GM12878 (cell line): ENCODE data around the gene SSBP3. TPM values are rescaled to one million over a fixed set of nuclear protein-coding genes. Genes with fewer than 3 reads are reported as not detected.

Experiments
- BMI1 ChIP-seq: fragments of 450-650 bp; IDR thresholded peaks from 2 replicates; pipeline ENCODE4 v1.6.1; 2016; ENCODE audit warnings: mild to moderate bottlenecking, moderate library complexity, borderline replicate concordance
- CBFB ChIP-seq: IDR thresholded peaks from 2 replicates; pipeline ENCODE4 v1.6.1; 2016; ENCODE audit warnings: antibody characterized with exemption, low read depth
- CBX5 ChIP-seq: sonication (generic); IDR thresholded peaks from 2 replicates; pipeline ENCODE4 v1.6.1; 2016; ENCODE audit warnings: low read depth, moderate library complexity, mild to moderate bottlenecking, inconsistent platforms
- CREM ChIP-seq: IDR thresholded peaks from 2 replicates; pipeline ENCODE4 v1.6.1; 2014; ENCODE audit warnings: antibody characterized with exemption, low read depth
- EED ChIP-seq: sonication (generic); IDR thresholded peaks from 2 replicates; pipeline ENCODE4 v1.6.1; 2016; ENCODE audit warnings: antibody characterized with exemption, low read depth
- GABPA ChIP-seq: IDR thresholded peaks from 2 replicates; pipeline ENCODE4 v1.6.1; 2014; ENCODE audit warnings: antibody characterized with exemption, low read depth, mild to moderate bottlenecking, inconsistent platforms
- IRF4 ChIP-seq: IDR thresholded peaks from 2 replicates; pipeline ENCODE4 v1.6.1; 2011; ENCODE audit warnings: low read depth, low read length
- KLF5 ChIP-seq: fragments of 450-650 bp; IDR thresholded peaks from 2 replicates; pipeline ENCODE4 v1.6.1; 2014; ENCODE audit warnings: mild to moderate bottlenecking; ENCODE audit not compliant: partially characterized antibody
- LARP7 ChIP-seq: fragments of 450-650 bp; IDR thresholded peaks from 2 replicates; pipeline ENCODE4 v1.6.1; 2017; ENCODE audit warnings: mild to moderate bottlenecking
- MYB ChIP-seq: fragments of 150-350 bp; IDR thresholded peaks from 2 replicates; pipeline ENCODE4 v1.6.1; 2014; ENCODE audit warnings: mild to moderate bottlenecking, low read depth, low read length, borderline replicate concordance
- NBN ChIP-seq: fragments of 450-650 bp; IDR thresholded peaks from 2 replicates; pipeline ENCODE4 v1.6.1; 2016
- NFYA ChIP-seq: IDR thresholded peaks from 2 replicates; pipeline ENCODE4 v1.6.1; 2011; ENCODE audit warnings: low read depth, mild to moderate bottlenecking, low read length, improper control_type of control experiment, borderline replicate concordance
- RAD21 ChIP-seq: IDR thresholded peaks from 2 replicates; pipeline ENCODE4 v1.6.1; 2011; ENCODE audit warnings: mild to moderate bottlenecking, low read depth, low read length, moderate library complexity; ENCODE audit not compliant: insufficient read depth
- RB1 ChIP-seq: fragments of 450-650 bp; formaldehyde crosslinking; IDR thresholded peaks from 2 replicates; pipeline ENCODE4 v1.6.1; 2017; ENCODE audit warnings: mild to moderate bottlenecking, borderline replicate concordance
- SKIL ChIP-seq: fragments of 450-650 bp; IDR thresholded peaks from 2 replicates; pipeline ENCODE4 v1.6.1; 2017; ENCODE audit warnings: mild to moderate bottlenecking, low read depth, inconsistent platforms; ENCODE audit not compliant: poor library complexity, severe bottlenecking
- SMARCA5 ChIP-seq: fragments of 450-650 bp; IDR thresholded peaks from 2 replicates; pipeline ENCODE4 v1.6.1; 2017; ENCODE audit warnings: mild to moderate bottlenecking
- TCF3 ChIP-seq: IDR thresholded peaks from 2 replicates; pipeline ENCODE4 v1.6.1; 2012; ENCODE audit warnings: low read depth, mild to moderate bottlenecking, low read length, borderline replicate concordance; ENCODE audit not compliant: insufficient read depth
- USF1 ChIP-seq: IDR thresholded peaks from 2 replicates; pipeline ENCODE4 v1.6.1; 2011; ENCODE audit warnings: borderline replicate concordance, low read depth, mild to moderate bottlenecking, moderate library complexity, mixed read lengths, low read length; ENCODE audit not compliant: insufficient read depth; ENCODE audit errors: extremely low read length
- polyA plus RNA-seq, 11 experiments: library from polyadenylated mRNA; depleted of rRNA in 4 of 11; unstranded in 6 of 11; stranded (reverse) in 5 of 11; fragments of >200 nt; fragmentation: Nextera tagmentation in 4 of 11; fragmentation: Illumina TruSeq in 1 of 11; extraction: Ambion mirVana in 4 of 11; extraction: Trizol in 1 of 11; gene quantifications; 1 replicate in 1 of 11; 2 replicates in 10 of 11; pipeline versions ENCODE4 v1.2.1 to v1.2.3, GENCODE V29; 2011 to 2016; ENCODE audit warnings: inconsistent platforms in 2 of 11, missing spikeins in 2 of 11, low read depth in 1 of 11
- total RNA-seq, 4 experiments: library from RNA; depleted of rRNA in 3 of 4; stranded (reverse); fragments of >200 nt in 3 of 4; fragmentation: Illumina TruSeq in 1 of 4; extraction: Trizol in 1 of 4; gene quantifications; 2 replicates each; pipeline versions ENCODE4 v1.2.1 to v1.2.3, GENCODE V29; 2013 to 2021
- TF ChIP-seq, protein P1 (sequence below): fragments of 450-650 bp; IDR thresholded peaks from 2 replicates; pipeline ENCODE4 v1.6.1; 2018; ENCODE audit warnings: mild to moderate bottlenecking, low read depth, moderate library complexity; ENCODE audit not compliant: partially characterized antibody
- TF ChIP-seq, protein P2 (sequence below): IDR thresholded peaks from 2 replicates; pipeline ENCODE4 v1.6.1; 2012; ENCODE audit warnings: low read depth, low read length, improper control_type of control experiment
- TF ChIP-seq, protein P3 (sequence below): fragments of 450-650 bp; IDR thresholded peaks from 2 replicates; pipeline ENCODE4 v1.6.1; 2016; ENCODE audit warnings: mild to moderate bottlenecking, moderate library complexity, borderline replicate concordance

The SSBP3 gene
- total and polyA plus RNA-seq, 10 of the 15 experiments (the other 5 are each of a cell fraction or from before 2014, with no cell fraction given), result 4.1 to 51.7 (median 17.1) TPM

DNA sequence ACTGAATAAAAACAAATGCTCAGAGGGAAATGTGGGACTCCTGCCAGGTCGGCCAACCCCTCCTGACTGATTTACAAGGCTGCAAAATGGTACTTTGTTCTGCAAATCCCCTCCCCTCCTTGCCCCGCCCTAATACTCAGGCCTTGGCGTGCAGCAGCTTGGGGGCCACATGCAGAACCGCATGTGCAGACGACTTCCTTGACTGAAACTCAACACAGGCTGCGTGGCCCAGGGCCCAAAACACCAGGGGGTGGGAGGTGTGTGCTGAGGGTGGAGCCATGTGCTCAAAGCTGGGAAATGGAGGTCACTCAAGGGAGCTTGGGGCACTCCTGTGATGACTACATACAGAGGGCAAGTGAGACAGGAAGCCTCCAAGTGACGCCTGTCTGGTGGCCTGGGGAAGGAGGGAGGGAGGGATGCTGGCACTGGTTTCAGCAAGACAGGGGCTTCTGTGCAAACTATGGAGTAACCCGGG is 119.0 kb downstream of the SSBP3 start (continued):
- TF ChIP-seq KLF5, result no peak
- TF ChIP-seq, protein P1, sequence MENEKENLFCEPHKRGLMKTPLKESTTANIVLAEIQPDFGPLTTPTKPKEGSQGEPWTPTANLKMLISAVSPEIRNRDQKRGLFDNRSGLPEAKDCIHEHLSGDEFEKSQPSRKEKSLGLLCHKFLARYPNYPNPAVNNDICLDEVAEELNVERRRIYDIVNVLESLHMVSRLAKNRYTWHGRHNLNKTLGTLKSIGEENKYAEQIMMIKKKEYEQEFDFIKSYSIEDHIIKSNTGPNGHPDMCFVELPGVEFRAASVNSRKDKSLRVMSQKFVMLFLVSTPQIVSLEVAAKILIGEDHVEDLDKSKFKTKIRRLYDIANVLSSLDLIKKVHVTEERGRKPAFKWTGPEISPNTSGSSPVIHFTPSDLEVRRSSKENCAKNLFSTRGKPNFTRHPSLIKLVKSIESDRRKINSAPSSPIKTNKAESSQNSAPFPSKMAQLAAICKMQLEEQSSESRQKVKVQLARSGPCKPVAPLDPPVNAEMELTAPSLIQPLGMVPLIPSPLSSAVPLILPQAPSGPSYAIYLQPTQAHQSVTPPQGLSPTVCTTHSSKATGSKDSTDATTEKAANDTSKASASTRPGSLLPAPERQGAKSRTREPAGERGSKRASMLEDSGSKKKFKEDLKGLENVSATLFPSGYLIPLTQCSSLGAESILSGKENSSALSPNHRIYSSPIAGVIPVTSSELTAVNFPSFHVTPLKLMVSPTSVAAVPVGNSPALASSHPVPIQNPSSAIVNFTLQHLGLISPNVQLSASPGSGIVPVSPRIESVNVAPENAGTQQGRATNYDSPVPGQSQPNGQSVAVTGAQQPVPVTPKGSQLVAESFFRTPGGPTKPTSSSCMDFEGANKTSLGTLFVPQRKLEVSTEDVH, result no peak
- TF ChIP-seq CREM, result no peak
- no peak for TF ChIP-seq SKIL
- TF ChIP-seq, protein P2, sequence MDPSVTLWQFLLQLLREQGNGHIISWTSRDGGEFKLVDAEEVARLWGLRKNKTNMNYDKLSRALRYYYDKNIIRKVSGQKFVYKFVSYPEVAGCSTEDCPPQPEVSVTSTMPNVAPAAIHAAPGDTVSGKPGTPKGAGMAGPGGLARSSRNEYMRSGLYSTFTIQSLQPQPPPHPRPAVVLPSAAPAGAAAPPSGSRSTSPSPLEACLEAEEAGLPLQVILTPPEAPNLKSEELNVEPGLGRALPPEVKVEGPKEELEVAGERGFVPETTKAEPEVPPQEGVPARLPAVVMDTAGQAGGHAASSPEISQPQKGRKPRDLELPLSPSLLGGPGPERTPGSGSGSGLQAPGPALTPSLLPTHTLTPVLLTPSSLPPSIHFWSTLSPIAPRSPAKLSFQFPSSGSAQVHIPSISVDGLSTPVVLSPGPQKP, result no peak
- no peak for TF ChIP-seq IRF4
- no peak for TF ChIP-seq RAD21
- TF ChIP-seq TCF3, result no peak
- no peak for TF ChIP-seq CBX5
- no peak for TF ChIP-seq RB1
- TF ChIP-seq NFYA, result no peak
- no peak for TF ChIP-seq CBFB
- TF ChIP-seq MYB, result no peak
- no peak for TF ChIP-seq LARP7
- TF ChIP-seq BMI1, result no peak
- TF ChIP-seq USF1, result no peak
- TF ChIP-seq SMARCA5, result no peak
- peak; percentile 21; the same call in 1 of the 2 replicates for TF ChIP-seq EED
- no peak for TF ChIP-seq GABPA
- no peak for TF ChIP-seq NBN
- TF ChIP-seq, protein P3, sequence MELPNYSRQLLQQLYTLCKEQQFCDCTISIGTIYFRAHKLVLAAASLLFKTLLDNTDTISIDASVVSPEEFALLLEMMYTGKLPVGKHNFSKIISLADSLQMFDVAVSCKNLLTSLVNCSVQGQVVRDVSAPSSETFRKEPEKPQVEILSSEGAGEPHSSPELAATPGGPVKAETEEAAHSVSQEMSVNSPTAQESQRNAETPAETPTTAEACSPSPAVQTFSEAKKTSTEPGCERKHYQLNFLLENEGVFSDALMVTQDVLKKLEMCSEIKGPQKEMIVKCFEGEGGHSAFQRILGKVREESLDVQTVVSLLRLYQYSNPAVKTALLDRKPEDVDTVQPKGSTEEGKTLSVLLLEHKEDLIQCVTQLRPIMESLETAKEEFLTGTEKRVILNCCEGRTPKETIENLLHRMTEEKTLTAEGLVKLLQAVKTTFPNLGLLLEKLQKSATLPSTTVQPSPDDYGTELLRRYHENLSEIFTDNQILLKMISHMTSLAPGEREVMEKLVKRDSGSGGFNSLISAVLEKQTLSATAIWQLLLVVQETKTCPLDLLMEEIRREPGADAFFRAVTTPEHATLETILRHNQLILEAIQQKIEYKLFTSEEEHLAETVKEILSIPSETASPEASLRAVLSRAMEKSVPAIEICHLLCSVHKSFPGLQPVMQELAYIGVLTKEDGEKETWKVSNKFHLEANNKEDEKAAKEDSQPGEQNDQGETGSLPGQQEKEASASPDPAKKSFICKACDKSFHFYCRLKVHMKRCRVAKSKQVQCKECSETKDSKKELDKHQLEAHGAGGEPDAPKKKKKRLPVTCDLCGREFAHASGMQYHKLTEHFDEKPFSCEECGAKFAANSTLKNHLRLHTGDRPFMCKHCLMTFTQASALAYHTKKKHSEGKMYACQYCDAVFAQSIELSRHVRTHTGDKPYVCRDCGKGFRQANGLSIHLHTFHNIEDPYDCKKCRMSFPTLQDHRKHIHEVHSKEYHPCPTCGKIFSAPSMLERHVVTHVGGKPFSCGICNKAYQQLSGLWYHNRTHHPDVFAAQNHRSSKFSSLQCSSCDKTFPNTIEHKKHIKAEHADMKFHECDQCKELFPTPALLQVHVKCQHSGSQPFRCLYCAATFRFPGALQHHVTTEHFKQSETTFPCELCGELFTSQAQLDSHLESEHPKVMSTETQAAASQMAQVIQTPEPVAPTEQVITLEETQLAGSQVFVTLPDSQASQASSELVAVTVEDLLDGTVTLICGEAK, result no peak
